WTC11 (cell line): ENCODE measurements around the gene CDCA5. TPM values are rescaled to one million over a fixed set of nuclear protein-coding genes. Genes with fewer than 3 reads are reported as not detected.

Experiments used
- NFYB ChIP-seq: sonication (generic); formaldehyde crosslinking; conservative IDR thresholded peaks from 2 replicates; pipeline ENCODE4 v1.8.0; 2022; ENCODE audit warnings: low read depth, missing genetic modification reagents
- NR1H2 ChIP-seq: sonication (generic); formaldehyde crosslinking; IDR thresholded peaks from 2 replicates; pipeline ENCODE4 v1.9.0; 2021; ENCODE audit warnings: mild to moderate bottlenecking, moderate library complexity, missing genetic modification reagents
- SMAD3 ChIP-seq: sonication (generic); formaldehyde crosslinking; IDR thresholded peaks from 2 replicates; pipeline ENCODE4 v1.8.0; 2022; ENCODE audit warnings: missing genetic modification reagents, mild to moderate bottlenecking, borderline replicate concordance
- SMAD4 ChIP-seq: sonication (generic); formaldehyde crosslinking; IDR thresholded peaks from 2 replicates; pipeline ENCODE4 v1.8.0; 2022; ENCODE audit warnings: mild to moderate bottlenecking, missing genetic modification reagents
- ZNF121 ChIP-seq: sonication (generic); formaldehyde crosslinking; IDR thresholded peaks from 2 replicates; pipeline ENCODE4 v1.8.0; 2023; ENCODE audit warnings: missing genetic modification reagents
- ZNF416 ChIP-seq: fragments of 250-450 bp; sonication (Bioruptor Pico); IDR thresholded peaks from 2 replicates; pipeline ENCODE4 v1.9.0; 2021; ENCODE audit warnings: mild to moderate bottlenecking, inconsistent platforms
- total RNA-seq: library from RNA; stranded (reverse); gene quantifications from 3 replicates; pipeline ENCODE4 v1.2.3, GENCODE V29; 2021
- TF ChIP-seq, protein P1 (sequence below): fragments of 250-450 bp; sonication (Bioruptor Pico); conservative IDR thresholded peaks from 2 replicates; pipeline ENCODE4 v1.9.0; 2021; ENCODE audit warnings: mild to moderate bottlenecking
- TF ChIP-seq, protein P2 (sequence below): fragments of 250-450 bp; sonication (Bioruptor Pico); IDR thresholded peaks from 2 replicates; pipeline ENCODE4 v1.9.0; 2021; ENCODE audit warnings: mild to moderate bottlenecking
- TF ChIP-seq, protein P3 (sequence below): sonication (generic); formaldehyde crosslinking; IDR thresholded peaks from 2 replicates; pipeline ENCODE4 v1.8.1; 2022; ENCODE audit warnings: mild to moderate bottlenecking, moderate library complexity, missing genetic modification reagents
- TF ChIP-seq, protein P4 (sequence below): sonication (generic); formaldehyde crosslinking; IDR thresholded peaks from 2 replicates; pipeline ENCODE4 v1.8.1; 2022; ENCODE audit warnings: mild to moderate bottlenecking, missing genetic modification reagents, moderate library complexity, borderline replicate concordance
- TF ChIP-seq, protein P5 (sequence below): fragments of 250-450 bp; sonication (Bioruptor Pico); IDR thresholded peaks from 2 replicates; pipeline ENCODE4 v1.9.0; 2021; ENCODE audit warnings: mild to moderate bottlenecking, borderline replicate concordance
- TF ChIP-seq, protein P6 (sequence below): sonication (generic); formaldehyde crosslinking; IDR thresholded peaks from 2 replicates; pipeline ENCODE4 v1.8.0; 2022; ENCODE audit warnings: mild to moderate bottlenecking, missing genetic modification reagents

CDCA5 gene
- total RNA-seq, 1 experiment from 2014 or later, result 95.9 TPM

DNA sequence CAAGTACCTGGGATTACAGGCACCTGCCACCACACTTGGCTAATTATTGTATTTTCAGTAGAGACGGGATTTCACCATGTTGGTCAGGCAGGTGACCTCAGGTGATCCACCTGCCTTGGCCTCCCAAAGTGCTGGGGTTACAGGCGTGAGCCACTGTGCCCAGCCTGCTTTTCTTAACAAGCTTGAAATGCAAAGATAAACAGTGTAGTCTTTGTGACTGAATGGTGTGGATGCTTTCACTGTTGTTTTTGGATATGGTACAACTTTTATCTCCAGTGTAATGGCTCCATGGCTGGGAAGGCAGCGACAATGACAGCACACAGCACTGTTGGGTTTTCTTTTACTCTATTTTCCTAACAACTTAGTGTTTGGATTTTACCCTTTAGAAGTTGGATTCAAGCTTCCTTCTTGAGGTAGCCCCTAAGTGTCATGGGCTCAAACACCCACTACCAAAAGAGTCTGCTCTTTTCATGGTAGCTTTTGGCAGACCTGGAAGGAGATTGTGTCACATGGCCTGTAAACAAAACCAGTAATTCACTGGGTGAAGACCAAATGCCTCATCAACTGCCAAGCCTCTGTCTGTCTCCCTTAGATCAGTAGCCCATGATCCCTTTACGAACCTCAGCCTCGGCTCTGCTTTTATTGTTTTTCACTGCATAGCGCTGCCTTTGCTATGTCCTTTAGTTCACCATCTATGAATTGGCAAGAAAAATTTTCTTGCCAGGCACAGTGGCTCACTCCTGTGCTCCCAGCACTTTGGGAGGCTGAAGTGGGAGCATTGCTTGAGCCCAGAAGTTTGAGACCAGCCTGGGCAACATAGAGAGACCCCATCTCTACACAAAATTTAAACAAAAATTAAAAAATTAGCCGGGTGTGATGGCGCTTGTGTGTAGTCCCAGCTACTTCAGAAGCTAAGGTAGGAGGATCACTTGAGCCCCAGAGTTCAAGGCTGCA, 18.6 kb upstream of the CDCA5 start (continued):
- TF ChIP-seq NR1H2 (CRISPR knock-in tag) (no peak), NFYB (no peak), ZNF121 (CRISPR knock-in tag) (no peak), SMAD3 (CRISPR knock-in tag) (no peak), SMAD4 (no peak), ZNF416 (CRISPR knock-in tag) (no peak)
- TF ChIP-seq, protein P1, sequence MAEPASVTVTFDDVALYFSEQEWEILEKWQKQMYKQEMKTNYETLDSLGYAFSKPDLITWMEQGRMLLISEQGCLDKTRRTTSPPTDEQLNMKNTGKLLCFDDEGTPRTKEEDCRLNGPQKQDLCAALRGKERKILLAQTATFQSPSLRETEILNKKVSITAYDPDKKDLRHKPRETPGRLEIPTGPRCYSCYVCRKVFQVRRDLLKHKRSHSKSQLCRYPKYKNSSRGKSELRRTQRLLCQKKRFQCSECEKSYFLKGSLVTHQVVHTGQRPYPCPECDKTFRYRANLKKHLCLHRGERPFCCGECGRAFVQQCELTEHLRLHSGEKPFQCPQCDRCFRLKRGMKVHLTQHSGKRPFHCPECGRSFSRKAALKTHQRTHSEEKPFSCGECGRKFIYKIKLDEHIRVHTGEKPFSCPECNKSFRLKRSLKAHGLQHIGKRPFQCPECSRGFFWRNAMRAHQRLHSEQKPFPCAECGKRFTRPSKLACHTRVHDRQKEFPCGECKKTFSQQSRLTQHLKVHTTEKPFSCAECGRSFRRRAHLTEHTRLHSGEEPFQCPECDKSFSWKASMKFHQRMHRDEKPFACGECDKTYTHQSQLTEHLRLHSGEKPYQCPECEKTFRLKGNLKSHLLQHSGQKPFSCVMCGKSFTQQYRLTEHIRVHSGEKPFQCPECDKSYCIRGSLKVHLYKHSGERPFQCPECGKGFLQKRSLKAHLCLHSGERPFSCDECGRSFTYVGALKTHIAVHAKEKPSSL (CRISPR knock-in tag), result no peak
- TF ChIP-seq, protein P2, sequence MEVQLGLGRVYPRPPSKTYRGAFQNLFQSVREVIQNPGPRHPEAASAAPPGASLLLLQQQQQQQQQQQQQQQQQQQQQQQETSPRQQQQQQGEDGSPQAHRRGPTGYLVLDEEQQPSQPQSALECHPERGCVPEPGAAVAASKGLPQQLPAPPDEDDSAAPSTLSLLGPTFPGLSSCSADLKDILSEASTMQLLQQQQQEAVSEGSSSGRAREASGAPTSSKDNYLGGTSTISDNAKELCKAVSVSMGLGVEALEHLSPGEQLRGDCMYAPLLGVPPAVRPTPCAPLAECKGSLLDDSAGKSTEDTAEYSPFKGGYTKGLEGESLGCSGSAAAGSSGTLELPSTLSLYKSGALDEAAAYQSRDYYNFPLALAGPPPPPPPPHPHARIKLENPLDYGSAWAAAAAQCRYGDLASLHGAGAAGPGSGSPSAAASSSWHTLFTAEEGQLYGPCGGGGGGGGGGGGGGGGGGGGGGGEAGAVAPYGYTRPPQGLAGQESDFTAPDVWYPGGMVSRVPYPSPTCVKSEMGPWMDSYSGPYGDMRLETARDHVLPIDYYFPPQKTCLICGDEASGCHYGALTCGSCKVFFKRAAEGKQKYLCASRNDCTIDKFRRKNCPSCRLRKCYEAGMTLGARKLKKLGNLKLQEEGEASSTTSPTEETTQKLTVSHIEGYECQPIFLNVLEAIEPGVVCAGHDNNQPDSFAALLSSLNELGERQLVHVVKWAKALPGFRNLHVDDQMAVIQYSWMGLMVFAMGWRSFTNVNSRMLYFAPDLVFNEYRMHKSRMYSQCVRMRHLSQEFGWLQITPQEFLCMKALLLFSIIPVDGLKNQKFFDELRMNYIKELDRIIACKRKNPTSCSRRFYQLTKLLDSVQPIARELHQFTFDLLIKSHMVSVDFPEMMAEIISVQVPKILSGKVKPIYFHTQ (CRISPR knock-in tag), result no peak
- TF ChIP-seq, protein P3, sequence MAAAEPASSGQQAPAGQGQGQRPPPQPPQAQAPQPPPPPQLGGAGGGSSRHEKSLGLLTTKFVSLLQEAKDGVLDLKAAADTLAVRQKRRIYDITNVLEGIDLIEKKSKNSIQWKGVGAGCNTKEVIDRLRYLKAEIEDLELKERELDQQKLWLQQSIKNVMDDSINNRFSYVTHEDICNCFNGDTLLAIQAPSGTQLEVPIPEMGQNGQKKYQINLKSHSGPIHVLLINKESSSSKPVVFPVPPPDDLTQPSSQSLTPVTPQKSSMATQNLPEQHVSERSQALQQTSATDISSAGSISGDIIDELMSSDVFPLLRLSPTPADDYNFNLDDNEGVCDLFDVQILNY (CRISPR knock-in tag), result no peak
- TF ChIP-seq, protein P4, sequence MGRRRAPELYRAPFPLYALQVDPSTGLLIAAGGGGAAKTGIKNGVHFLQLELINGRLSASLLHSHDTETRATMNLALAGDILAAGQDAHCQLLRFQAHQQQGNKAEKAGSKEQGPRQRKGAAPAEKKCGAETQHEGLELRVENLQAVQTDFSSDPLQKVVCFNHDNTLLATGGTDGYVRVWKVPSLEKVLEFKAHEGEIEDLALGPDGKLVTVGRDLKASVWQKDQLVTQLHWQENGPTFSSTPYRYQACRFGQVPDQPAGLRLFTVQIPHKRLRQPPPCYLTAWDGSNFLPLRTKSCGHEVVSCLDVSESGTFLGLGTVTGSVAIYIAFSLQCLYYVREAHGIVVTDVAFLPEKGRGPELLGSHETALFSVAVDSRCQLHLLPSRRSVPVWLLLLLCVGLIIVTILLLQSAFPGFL (CRISPR knock-in tag), result no peak
- TF ChIP-seq, protein P5, sequence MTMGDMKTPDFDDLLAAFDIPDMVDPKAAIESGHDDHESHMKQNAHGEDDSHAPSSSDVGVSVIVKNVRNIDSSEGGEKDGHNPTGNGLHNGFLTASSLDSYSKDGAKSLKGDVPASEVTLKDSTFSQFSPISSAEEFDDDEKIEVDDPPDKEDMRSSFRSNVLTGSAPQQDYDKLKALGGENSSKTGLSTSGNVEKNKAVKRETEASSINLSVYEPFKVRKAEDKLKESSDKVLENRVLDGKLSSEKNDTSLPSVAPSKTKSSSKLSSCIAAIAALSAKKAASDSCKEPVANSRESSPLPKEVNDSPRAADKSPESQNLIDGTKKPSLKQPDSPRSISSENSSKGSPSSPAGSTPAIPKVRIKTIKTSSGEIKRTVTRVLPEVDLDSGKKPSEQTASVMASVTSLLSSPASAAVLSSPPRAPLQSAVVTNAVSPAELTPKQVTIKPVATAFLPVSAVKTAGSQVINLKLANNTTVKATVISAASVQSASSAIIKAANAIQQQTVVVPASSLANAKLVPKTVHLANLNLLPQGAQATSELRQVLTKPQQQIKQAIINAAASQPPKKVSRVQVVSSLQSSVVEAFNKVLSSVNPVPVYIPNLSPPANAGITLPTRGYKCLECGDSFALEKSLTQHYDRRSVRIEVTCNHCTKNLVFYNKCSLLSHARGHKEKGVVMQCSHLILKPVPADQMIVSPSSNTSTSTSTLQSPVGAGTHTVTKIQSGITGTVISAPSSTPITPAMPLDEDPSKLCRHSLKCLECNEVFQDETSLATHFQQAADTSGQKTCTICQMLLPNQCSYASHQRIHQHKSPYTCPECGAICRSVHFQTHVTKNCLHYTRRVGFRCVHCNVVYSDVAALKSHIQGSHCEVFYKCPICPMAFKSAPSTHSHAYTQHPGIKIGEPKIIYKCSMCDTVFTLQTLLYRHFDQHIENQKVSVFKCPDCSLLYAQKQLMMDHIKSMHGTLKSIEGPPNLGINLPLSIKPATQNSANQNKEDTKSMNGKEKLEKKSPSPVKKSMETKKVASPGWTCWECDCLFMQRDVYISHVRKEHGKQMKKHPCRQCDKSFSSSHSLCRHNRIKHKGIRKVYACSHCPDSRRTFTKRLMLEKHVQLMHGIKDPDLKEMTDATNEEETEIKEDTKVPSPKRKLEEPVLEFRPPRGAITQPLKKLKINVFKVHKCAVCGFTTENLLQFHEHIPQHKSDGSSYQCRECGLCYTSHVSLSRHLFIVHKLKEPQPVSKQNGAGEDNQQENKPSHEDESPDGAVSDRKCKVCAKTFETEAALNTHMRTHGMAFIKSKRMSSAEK (CRISPR knock-in tag), result no peak
- TF ChIP-seq, protein P6, sequence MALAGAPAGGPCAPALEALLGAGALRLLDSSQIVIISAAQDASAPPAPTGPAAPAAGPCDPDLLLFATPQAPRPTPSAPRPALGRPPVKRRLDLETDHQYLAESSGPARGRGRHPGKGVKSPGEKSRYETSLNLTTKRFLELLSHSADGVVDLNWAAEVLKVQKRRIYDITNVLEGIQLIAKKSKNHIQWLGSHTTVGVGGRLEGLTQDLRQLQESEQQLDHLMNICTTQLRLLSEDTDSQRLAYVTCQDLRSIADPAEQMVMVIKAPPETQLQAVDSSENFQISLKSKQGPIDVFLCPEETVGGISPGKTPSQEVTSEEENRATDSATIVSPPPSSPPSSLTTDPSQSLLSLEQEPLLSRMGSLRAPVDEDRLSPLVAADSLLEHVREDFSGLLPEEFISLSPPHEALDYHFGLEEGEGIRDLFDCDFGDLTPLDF (CRISPR knock-in tag), result no peak
- TF ChIP-seq, all 79 proteins: peak for 0
